ENCODE data around the gene CLINT1. TPM values are rescaled to one million over a fixed set of nuclear protein-coding genes. Genes with fewer than 3 reads are reported as not detected.
A peak's percentile ranks its signal among the peaks of the same experiment; 100 is the strongest.

Gene CLINT1
- total RNA-seq, 3 donors from 2014 or later: 90.0 to 99.1 (median 92.5) TPM

GRCh38 chr5:157819502-157820115 is 39.3 kb downstream of the CLINT1 start:
- H3K9me3 Mint-ChIP-seq: peaks cover 4% of the 10 kb centered on the region
- no peak overlapping the region for H3K4me3 Mint-ChIP-seq
- H3K27me3 Mint-ChIP-seq (ENCODE audit: low read depth): no peaks in the 10 kb centered on the region
- peaks cover 35% of the 10 kb centered on the region for H3K4me1 Mint-ChIP-seq (ENCODE audit: low read depth)
- no peak for ATAC-seq
- DNase-seq: no peak
- H3K36me3 Mint-ChIP-seq (ENCODE audit: insufficient read depth): peaks cover 13% of the 10 kb centered on the region

- peaks cover 29% of the 10 kb centered on the region for H3K4me1 Mint-ChIP-seq (ENCODE audit: low read depth)
- ATAC-seq (no peak), DNase-seq (no peak)
Measured at GRCh38 chr5:157818368-157818767, 40.6 kb downstream of the CLINT1 start.

GRCh38 chr5:157817928-157818327 is 41.0 kb downstream of the CLINT1 start:
- no peaks in the 10 kb centered on the region for H3K27me3 Mint-ChIP-seq (ENCODE audit: low read depth)

More at GRCh38 chr5:157818368-157818767, 40.6 kb downstream of the CLINT1 start:
- peaks cover 4% of the 10 kb centered on the region for H3K9me3 Mint-ChIP-seq
- H3K4me3 Mint-ChIP-seq: no peak overlapping the region
- no peaks in the 10 kb centered on the region for H3K27me3 Mint-ChIP-seq (ENCODE audit: low read depth)
- H3K36me3 Mint-ChIP-seq (ENCODE audit: insufficient read depth): peaks cover 13% of the 10 kb centered on the region

GRCh38 chr5:157817387-157817702 is 41.6 kb downstream of the CLINT1 start:
- Mint-ChIP-seq H3K4me3 (no peak overlapping the region), H3K9me3 (peaks cover 3% of the 10 kb centered on the region), H3K27me3 (ENCODE audit: low read depth) (no peaks in the 10 kb centered on the region), H3K36me3 (ENCODE audit: insufficient read depth) (peaks cover 18% of the 10 kb centered on the region), H3K4me1 (ENCODE audit: low read depth) (peaks cover 24% of the 10 kb centered on the region)
- no peak for DNase-seq
- no peak for ATAC-seq

More at GRCh38 chr5:157817928-157818327, 41.0 kb downstream of the CLINT1 start:
- DNase-seq (no peak), ATAC-seq (no peak)
- Mint-ChIP-seq H3K36me3 (ENCODE audit: insufficient read depth) (peaks cover 17% of the 10 kb centered on the region), H3K4me3 (no peak overlapping the region), H3K4me1 (ENCODE audit: low read depth) (peaks cover 27% of the 10 kb centered on the region), H3K9me3 (peaks cover 4% of the 10 kb centered on the region)

GRCh38 chr5:157816682-157817386 is 42.1 kb downstream of the CLINT1 start:
- H3K27me3 Mint-ChIP-seq (ENCODE audit: low read depth): no peaks in the 10 kb centered on the region
- H3K4me1 Mint-ChIP-seq (ENCODE audit: low read depth): peaks cover 19% of the 10 kb centered on the region
- no peaks in the 10 kb centered on the region for H3K9me3 Mint-ChIP-seq
- DNase-seq (no peak), ATAC-seq (no peak)
- peaks cover 18% of the 10 kb centered on the region for H3K36me3 Mint-ChIP-seq (ENCODE audit: insufficient read depth)
- no peak overlapping the region for H3K4me3 Mint-ChIP-seq

DNA sequence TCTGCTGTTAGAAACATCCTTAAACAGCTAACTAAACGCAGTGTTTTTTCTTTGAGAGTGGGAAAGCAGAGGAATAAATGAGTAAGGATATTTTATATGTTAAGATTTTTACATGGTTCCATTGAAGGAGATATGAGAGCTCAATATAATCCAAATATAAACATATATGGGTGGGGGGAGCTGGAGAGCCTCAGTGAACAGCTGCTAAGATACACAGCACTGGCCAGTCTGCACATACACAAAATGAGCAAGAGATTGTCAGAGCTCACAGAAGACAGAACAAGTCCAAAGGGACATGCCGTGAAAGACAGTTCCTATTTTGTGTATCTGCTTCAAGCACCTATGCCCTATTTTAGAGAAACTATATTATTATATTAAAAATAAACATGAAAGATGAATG is 46.9 kb downstream of the CLINT1 start:
- H3K4me1 Mint-ChIP-seq (ENCODE audit: low read depth): no peaks in the 10 kb centered on the region
- no peaks in the 10 kb centered on the region for H3K27me3 Mint-ChIP-seq (ENCODE audit: low read depth)
- peaks cover 34% of the 10 kb centered on the region for H3K36me3 Mint-ChIP-seq (ENCODE audit: insufficient read depth)

GRCh38 chr5:157808043-157808442 is 50.9 kb downstream of the CLINT1 start:
- H3K9me3 Mint-ChIP-seq: no peaks in the 10 kb centered on the region
- H3K4me3 Mint-ChIP-seq: no peak overlapping the region
- ATAC-seq (no peak), DNase-seq (no peak)
- H3K36me3 Mint-ChIP-seq (ENCODE audit: insufficient read depth): peaks cover 45% of the 10 kb centered on the region
- no peaks in the 10 kb centered on the region for H3K4me1 Mint-ChIP-seq (ENCODE audit: low read depth)
- H3K27me3 Mint-ChIP-seq (ENCODE audit: low read depth): no peaks in the 10 kb centered on the region

More for the DNA sequence above, 46.9 kb downstream of the CLINT1 start:
- ATAC-seq (no peak), DNase-seq (no peak)
- Mint-ChIP-seq H3K9me3 (no peaks in the 10 kb centered on the region), H3K4me3 (no peak overlapping the region)

GRCh38 chr5:157802736-157803135 is 56.2 kb downstream of the CLINT1 start:
- H3K9me3 Mint-ChIP-seq: no peaks in the 10 kb centered on the region
- DNase-seq (no peak), ATAC-seq (no peak)
- H3K4me3 Mint-ChIP-seq: no peak overlapping the region
- H3K4me1 Mint-ChIP-seq (ENCODE audit: low read depth): no peaks in the 10 kb centered on the region
- H3K36me3 Mint-ChIP-seq (ENCODE audit: insufficient read depth): peaks cover 22% of the 10 kb centered on the region
- no peaks in the 10 kb centered on the region for H3K27me3 Mint-ChIP-seq (ENCODE audit: low read depth)

DNA sequence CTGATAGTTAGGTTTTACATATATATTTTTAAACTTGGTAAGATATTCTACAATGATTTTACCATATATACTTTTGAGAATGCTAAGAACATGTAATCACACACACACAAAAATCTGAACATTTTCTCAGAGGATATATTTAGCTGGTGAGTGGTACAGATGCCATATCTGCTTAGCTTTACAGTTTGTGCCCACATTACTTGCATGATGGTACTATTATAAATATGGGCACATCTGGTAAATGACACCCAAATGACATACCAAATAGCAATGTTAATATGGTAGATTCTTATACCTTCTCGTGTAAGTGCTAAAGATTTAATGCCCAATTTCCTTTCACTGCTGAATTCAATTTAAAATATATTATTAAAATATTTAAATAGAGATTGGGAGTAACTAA is 58.8 kb downstream of the CLINT1 start:
- ATAC-seq (no peak), DNase-seq (no peak)
- Mint-ChIP-seq H3K36me3 (ENCODE audit: insufficient read depth) (peaks cover 23% of the 10 kb centered on the region), H3K9me3 (no peaks in the 10 kb centered on the region), H3K4me3 (no peak overlapping the region), H3K4me1 (ENCODE audit: low read depth) (no peaks in the 10 kb centered on the region), H3K27me3 (ENCODE audit: low read depth) (no peaks in the 10 kb centered on the region)

DNA sequence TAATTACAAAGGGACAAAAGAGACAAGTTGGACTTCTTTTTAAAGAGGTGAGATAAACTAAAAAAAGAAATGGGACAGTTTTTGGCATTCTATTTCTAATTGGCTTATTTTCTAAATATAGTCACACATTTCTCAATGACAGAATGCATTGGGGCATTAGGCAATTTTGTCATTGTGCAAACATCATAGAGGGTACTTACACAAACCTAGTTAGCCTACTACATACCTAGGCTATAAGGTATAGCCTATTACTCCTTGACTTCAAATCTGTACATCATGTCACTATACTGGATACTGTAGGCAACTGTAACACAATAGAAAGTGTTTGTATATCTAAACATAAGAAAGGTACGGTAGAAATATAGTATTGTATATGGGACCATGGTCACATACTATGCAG is 59.4 kb downstream of the CLINT1 start:
- peaks cover 22% of the 10 kb centered on the region for H3K36me3 Mint-ChIP-seq (ENCODE audit: insufficient read depth)
- ATAC-seq: no peak
- DNase-seq: no peak
- H3K9me3 Mint-ChIP-seq: no peaks in the 10 kb centered on the region
- no peaks in the 10 kb centered on the region for H3K4me1 Mint-ChIP-seq (ENCODE audit: low read depth)
- H3K4me3 Mint-ChIP-seq: no peak overlapping the region
- no peaks in the 10 kb centered on the region for H3K27me3 Mint-ChIP-seq (ENCODE audit: low read depth)

DNA sequence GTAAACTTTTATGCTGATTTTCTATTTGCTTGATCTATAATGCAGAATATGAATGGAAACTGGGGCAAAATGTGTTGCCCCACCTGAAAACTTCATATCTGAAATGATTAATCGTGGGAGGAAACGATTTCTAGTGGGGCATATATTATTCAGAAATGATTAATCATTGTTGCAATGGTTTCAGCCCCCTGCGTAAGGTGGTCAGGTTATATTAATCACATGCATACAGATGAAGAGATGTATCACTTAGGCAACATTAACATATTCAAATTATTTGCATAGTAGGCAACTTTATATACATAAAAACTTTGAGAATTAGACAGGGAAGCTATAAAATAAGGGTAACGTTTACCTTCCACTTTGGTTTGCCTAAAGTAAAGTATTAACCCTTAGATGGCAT is 65.6 kb downstream of the CLINT1 start:
- no peaks in the 10 kb centered on the region for H3K9me3 Mint-ChIP-seq
- ATAC-seq (peak; percentile 46 to 78), DNase-seq (no peak)
- no peaks in the 10 kb centered on the region for H3K27me3 Mint-ChIP-seq (ENCODE audit: low read depth)
- H3K4me1 Mint-ChIP-seq (ENCODE audit: low read depth): peaks cover 10% of the 10 kb centered on the region
- H3K36me3 Mint-ChIP-seq (ENCODE audit: insufficient read depth): peaks cover 40% of the 10 kb centered on the region
- no peak overlapping the region for H3K4me3 Mint-ChIP-seq

- Mint-ChIP-seq H3K36me3 (ENCODE audit: insufficient read depth) (peaks cover 17% of the 10 kb centered on the region), H3K4me3 (no peak overlapping the region), H3K9me3 (no peaks in the 10 kb centered on the region), H3K27me3 (ENCODE audit: low read depth) (no peaks in the 10 kb centered on the region), H3K4me1 (ENCODE audit: low read depth) (no peaks in the 10 kb centered on the region)
- no peak for ATAC-seq
- no peak for DNase-seq
Measured at GRCh38 chr5:157785801-157786200, 73.1 kb downstream of the CLINT1 start.

DNA sequence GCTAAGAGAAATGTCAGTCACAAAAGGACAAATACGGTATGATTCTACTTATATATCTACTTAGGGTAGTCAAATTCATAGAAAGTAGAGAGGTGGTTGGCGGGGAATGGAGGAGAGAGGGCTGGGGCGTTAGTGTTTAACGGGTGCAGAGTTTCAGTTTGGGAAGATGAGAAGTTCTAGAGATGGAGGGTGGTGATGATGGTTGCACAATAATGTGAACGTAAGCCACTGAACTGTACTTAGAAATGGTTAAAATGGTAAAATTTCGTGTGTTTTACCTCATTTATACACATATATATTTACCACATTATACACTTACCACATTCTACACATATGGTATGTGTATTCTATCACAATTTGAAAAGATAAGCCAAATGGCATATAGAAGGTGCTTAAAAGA is 79.7 kb downstream of the CLINT1 start:
- Mint-ChIP-seq H3K27me3 (ENCODE audit: low read depth) (no peaks in the 10 kb centered on the region), H3K4me1 (ENCODE audit: low read depth) (no peaks in the 10 kb centered on the region), H3K9me3 (no peaks in the 10 kb centered on the region), H3K36me3 (ENCODE audit: insufficient read depth) (no peaks in the 10 kb centered on the region), H3K4me3 (no peak overlapping the region)
- no peak for ATAC-seq
- DNase-seq: no peak

DNA sequence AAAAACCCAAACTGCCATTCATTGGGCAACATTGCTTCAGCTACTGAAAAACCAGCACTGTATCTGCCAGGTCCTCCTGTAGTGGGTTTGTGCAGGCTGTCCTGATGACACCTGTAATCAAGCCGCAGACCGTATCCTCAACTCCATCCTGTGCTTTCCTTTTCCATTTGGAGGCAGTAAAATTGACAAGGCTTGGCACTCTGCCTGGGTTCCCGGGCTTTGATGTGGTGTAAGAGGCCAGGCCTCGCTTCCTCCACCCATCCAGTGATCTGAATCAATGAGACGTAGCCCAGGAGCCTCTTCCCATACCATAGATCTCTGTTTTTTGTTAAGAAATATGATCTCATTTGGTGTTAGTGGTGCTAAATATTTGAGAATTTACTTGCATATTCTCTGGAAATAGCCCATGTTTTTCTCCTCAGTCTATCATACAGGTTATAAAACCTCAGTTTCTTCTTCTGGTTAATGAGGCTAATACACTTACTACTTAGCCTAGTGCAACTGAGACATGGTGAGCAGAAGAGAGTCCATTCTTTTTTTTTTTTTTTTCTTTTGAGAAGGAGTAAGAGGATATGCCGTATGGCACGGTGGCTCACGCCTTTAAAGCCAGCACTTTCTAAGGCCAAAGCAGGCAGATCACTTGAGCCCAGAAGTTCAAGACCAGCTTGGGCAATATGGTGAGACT is 80.7 kb downstream of the CLINT1 start:
- no peak for DNase-seq
- Mint-ChIP-seq H3K4me1 (ENCODE audit: low read depth) (no peaks in the 10 kb centered on the region), H3K27me3 (ENCODE audit: low read depth) (peaks cover 2% of the 10 kb centered on the region), H3K9me3 (no peaks in the 10 kb centered on the region), H3K4me3 (no peak overlapping the region), H3K36me3 (ENCODE audit: insufficient read depth) (no peaks in the 10 kb centered on the region)
- ATAC-seq: no peak

- DNase-seq: no peak
- H3K4me1 Mint-ChIP-seq (ENCODE audit: low read depth): peaks cover 3% of the 10 kb centered on the region
Measured at GRCh38 chr5:157772127-157772526, 86.8 kb downstream of the CLINT1 start.

More at GRCh38 chr5:157772127-157772526, 86.8 kb downstream of the CLINT1 start:
- Mint-ChIP-seq H3K27me3 (ENCODE audit: low read depth) (peaks cover 2% of the 10 kb centered on the region), H3K9me3 (no peaks in the 10 kb centered on the region), H3K4me3 (no peak overlapping the region), H3K36me3 (ENCODE audit: insufficient read depth) (no peaks in the 10 kb centered on the region)
- ATAC-seq: peak in 1 of 2 donors; percentile 69

Measured in activated T-cell treated with anti-CD3 and anti-CD28 coated beads, Interleukin-2, amount 50 U/mL, for 4 hours (primary cell).